ENCODE data around the gene IMMT.

DNA sequence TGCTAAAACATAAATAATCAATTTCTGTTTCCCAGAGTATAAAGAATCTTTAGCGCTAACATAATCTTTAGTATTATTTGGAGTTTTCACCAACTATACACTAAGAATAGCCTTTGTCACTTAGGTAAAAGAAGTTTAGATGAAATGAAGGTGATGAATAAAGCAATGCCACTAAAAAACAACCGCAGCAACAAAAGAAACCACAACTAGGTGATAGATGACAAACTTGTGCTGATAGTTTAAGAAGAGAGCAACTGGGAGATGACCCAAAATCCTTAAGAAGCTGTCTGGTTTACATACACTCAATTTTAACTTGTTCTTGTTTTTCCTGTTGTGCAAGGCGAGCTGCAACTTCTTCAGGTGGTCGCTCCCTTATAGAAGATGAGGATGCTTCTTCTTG lies 24.8 kb downstream of the IMMT start:
- no peak for TF ChIP-seq POLR2A (IDR thresholded peaks at IDR 0.05; ENCODE audit: low read depth, low read length)
- no peak for TF ChIP-seq TAF1 (IDR thresholded peaks at IDR 0.05; ENCODE audit: low read depth, low read length)
- TF ChIP-seq POLR2AphosphoS5 (IDR thresholded peaks at IDR 0.05; ENCODE audit: low read depth, low read length): no peak

Measured in GM12891 (cell line).